Midbrain (tissue), 1 donor: Measurements from ENCODE around the gene TMEM222.

Source experiments
- DNase-seq: peaks from one replicate; lab custom pipeline; 2025; lab: John Stamatoyannopoulos, UW

TMEM222 gene

DNA sequence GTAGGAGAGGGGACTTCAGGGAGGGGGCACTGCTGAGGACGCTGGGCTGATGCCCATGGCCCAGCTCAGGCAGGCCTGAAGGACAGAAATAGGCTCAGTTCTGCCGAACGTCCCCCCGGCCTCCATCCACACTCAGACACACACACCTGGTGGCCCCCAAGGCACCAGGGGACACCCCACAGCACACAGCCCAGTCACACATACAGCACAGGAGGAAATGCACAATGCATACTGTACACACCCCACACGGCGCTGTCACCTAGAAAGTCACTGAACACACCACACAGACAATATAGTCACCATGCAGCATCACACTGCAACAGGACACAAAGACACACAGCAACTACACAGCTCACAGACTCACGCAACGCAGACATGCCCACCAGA, 20.4 kb downstream of the TMEM222 start:
- DNase-seq = no peak

DNA sequence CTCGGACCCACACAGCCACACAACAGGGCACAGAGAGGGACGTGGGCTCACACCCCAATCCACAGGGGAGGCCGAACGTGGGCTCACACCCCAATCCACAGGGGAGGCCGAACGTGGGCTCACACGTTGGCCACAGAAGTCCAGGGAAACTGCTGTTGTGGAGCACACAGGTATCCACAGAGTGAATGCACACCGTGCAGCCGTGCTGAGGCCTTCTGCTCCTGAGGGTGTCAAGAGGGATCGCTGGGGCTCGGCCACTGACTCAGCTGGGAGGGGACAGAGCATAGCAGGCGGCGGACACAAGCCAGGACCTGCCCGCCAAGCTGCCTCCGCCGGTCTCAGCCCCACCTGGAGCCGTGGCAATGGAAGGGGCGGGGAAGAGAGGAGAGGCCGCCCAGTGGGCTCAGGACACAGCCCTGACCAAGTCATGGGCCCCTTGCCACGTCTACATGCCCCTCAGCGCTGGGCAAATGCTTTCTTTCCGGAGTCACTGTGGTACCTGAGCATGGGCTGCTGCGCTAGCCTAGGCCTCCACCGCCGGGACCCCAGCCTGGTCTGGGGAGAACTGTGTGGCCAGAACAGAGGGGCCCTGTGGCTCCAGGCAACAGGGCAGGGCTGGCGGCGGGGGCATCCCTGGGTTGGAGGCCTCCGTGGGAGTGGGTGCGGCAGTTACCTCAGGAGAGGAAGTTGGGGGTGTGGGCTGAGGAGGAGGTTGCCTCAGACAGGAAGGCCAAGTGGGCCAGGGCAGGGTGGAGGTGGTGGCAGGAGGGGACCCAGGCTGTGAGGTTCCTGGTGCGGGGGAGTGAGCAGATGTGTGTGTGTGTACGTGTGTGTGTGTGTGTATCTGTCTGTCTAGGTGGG, 21.0 kb downstream of the TMEM222 start:
- DNase-seq = no peak

DNA sequence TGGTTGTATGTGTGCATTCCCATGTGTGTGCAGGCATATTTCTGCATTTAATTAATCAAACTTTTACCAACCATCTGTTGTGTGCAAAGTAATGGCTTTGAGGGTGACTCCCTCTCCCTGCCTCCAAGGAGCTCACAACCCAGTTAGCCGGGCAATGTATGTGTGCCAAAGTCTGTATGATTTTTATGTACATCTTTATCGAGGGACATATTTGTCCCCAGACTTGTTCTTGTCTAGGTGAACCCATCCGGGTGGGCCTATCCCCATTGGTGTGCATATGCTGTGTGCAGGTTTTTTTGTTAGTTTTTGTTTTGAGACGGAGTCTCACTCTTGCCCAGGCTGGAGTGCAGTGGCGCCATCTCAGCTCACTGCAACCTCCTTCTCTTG, 21.7 kb downstream of the TMEM222 start:
- DNase-seq = no peak

DNA sequence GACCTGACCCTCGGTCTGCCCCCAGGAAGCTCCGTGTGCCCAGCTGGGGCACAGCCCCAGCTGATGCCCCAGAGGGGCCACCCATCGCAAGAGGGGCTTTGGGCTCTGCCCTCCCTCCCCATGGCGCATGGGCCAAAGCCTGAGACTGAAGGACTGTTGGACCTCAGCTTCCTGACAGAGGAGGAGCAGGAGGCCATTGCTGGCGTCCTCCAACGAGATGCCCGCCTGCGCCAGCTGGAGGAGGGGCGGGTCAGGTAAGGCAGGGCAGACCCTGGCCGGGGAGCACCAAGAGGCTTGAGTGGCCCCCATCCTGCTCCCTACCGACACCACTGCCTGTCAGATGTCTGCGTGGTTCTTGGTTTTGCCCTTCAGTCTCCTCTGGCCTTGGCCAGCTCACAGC, 23.3 kb downstream of the TMEM222 start:
- DNase-seq = no peak

DNA sequence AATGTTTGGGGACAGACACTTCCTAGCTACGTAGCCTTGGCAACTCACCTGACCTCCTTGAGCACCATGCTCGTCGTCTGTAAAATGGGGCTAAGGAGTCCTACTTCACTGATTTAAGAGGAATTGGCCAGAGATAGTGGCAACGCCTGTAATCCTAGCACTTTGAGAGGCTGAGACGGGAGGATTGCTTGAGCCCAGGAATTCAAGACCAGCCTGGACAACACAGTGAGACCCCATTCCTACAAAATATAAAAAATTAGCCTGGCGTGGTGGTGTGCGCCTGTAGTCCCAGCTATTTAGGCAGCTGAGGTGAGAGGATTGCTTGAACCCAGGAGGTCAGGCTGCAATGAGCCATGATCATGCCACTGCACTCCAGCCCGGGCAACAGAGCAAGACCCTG, 24.4 kb downstream of the TMEM222 start:
- DNase-seq = no peak

DNA sequence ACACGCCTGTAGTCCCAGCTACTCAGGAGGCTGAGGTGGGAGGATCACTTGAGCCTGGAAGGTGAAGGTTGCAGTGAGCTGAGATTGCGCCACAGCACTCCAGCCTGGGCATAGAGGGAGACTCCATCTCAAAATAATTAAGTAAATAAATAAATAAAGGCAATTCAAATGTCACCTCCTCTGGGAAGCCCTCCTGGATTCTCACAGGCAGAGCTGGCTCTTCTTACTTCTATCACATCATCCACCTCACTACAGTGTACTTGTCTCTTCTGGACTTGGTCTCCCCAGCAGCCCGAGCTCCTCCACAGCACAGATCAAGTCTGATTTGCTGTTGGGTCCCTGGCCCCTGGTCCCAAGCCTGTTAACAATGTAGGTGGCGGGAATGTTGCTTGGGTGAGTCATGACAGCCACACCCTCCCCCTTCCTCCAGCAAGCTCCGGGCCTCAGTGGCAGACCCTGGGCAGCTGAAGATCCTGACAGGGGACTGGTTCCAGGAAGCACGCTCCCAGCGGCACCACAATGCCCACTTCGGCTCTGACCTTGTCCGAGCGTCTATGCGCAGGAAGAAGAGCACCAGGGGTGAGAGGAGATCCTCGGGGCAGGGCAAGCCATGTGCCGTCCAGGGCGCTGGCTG, 25.1 kb downstream of the TMEM222 start:
- DNase-seq = no peak

DNA sequence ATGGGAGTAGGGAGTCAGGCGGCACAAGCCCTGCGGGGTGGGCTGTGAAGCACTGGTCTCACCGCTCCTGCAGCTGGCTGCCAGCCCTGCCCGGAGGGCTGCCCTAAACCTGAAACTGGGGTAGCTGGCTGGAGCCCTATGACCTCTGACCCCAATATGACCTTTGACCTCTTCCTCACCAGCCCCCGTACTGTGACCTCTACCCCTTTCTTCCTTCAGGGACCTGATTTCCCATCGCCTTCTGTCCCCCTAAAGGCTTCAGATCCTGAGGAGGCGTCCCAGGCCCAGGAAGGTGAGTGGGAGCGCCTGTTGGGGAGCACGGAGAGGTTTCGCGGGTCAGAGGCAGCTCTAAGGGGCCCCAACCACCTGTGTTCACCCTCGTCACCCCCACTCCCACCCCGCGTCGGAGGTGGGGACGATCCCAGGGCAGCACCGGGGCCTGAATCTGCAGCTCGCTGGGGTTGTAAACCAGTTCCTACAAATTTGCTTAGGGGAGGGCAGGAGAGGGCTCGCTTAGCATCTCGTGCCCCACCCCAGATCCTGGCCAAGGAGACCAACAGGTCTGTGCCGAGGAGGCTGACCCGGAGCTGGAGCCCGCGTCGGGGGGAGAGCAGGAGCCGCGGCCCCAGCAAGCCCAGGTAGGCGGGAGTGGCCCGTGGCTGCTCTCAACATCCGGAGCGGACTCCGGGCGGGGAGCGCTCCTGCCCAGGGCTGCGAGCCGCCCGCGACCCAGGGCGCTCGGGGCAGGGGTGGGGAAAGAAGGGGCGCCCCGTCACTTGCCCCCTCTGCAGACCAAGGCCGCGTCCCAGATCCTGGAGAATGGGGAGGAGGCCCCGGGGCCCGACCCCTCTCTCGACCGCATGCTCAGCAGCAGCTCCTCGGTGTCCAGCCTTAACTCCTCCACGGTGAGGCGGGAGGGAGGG, 27.2 kb downstream of the TMEM222 start:
- no peak for DNase-seq

DNA sequence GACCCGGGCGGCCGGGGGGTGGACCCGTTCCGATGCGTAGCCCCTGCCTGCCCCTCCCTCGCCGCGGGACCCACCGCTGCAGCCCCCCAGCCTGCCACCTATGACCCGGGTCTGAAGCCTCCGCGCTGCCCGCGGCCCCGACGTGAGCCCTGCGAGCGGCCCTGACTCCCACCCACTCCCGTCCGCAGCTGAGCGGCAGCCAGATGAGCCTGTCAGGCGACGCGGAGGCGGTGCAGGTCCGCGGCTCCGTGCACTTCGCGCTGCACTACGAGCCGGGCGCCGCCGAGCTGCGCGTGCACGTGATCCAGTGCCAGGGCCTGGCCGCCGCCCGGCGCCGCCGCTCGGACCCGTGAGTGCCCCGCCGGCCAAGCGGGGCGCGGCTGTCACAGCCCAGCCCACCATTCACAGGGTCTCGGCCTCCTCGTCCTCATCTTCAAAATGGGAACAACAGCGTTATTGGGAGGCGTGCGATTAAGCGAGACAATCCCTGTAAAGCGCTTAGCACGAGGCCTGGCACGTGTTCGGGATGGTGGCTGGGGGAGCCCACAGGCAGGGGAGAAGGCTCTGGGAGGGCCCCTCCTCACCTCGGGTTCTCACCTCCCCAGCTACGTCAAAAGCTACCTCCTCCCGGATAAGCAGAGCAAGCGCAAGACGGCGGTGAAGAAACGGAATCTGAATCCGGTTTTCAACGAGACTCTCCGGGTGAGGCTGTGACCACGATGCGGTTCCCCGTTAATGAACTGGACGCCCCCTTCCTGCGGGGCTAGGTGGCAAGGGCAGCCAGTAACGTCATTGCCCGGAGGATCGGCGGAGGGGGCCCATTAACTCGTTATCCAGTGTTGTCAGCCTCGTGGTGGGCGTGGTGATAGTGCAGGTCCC, 28.1 kb downstream of the TMEM222 start:
- no peak for DNase-seq

DNA sequence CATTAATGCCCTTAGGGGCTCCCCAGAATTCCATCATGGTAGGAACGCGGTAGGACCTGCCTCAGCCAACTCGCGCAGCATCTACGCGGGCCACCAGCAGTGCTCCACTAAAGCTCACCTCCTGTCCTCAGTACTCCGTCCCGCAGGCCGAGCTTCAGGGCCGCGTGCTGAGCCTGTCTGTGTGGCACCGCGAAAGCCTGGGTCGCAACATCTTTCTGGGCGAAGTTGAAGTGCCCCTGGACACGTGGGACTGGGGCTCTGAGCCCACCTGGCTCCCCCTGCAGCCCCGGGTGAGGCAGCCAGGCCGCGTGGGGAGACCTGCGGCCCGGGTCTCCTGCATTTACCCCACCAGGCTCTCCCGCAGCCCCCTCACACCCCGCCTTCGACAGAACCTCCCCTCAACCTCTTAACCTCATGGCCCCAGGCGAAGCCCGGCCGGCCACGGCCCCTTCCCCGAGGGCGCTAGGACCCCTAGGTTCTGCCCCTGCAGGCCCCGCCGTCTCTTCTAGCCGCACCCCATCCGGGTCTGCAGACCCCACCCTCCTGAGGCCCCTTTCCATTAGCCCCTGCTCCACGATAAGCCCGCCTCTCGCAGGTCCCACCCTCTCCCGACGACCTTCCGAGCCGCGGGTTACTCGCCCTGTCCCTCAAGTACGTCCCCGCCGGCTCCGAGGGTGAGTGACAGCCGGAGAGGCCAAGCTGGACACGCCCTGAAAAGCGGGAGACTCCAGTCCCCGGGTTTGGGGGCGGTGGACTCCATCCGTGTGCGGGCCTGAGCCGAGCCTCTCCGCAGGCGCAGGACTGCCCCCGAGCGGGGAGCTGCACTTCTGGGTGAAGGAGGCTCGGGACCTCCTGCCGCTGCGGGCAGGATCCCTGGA, 28.9 kb downstream of the TMEM222 start:
- no peak for DNase-seq

DNA sequence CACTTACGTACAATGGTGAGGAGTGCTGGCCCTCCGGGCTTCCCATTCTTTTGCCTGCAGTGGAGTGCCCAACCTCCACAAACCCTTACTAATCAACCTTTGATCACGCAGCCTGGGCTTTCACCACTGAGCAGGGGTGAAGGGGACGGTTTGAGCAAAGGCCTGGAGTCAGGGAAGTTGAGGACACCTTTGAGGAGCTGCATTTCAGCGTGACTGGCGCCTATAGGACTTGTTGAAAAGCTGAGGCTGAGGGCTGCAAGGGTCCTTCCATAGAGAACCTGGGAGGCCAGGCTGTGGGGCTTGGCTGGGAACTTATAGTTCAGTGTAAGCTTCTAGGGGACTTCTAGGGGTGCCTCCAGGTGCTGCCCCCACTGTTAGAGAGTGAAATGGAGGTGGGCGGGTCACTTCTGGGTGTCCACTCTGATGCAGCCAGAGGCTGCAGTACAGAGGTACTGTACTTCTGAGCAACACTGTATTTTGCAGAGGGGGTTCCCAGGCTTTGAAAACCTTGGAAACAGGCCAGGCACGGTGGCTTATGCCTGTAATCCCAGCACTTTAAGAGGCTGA, 29.7 kb downstream of the TMEM222 start:
- no peak for DNase-seq

DNA sequence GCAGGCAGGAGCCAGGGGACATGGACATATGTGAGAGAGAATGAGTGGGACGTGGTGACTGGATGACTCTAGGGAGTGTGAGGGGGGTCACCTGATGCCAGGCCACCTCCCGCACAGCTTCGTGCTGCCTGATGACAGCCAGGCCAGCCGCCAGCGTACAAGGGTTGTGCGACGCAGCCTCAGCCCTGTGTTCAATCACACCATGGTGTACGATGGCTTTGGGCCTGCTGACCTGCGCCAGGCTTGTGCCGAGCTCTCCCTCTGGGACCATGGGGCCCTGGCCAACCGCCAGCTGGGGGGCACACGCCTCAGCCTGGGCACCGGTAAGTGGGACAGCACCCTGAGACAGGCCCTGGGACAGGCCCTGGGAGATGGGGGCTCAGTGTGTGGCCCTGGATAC, 31.2 kb downstream of the TMEM222 start:
- no peak for DNase-seq

DNA sequence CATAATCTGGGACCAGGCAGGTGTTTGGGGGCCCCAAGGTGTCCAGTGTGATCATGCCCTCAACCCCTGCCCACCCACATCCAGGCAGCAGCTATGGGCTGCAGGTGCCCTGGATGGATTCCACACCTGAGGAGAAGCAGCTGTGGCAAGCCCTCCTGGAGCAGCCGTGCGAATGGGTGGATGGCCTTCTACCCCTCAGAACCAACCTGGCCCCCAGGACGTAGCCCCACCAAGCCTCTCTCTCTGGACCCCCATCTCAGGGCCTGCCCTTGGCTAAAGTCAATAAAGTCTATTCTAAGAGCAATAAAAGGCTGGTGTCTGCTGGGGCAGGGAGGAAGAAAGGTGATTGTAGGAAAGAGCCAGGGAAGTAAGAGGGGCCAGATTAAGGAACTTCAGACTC, 31.7 kb downstream of the TMEM222 start:
- DNase-seq = no peak

DNA sequence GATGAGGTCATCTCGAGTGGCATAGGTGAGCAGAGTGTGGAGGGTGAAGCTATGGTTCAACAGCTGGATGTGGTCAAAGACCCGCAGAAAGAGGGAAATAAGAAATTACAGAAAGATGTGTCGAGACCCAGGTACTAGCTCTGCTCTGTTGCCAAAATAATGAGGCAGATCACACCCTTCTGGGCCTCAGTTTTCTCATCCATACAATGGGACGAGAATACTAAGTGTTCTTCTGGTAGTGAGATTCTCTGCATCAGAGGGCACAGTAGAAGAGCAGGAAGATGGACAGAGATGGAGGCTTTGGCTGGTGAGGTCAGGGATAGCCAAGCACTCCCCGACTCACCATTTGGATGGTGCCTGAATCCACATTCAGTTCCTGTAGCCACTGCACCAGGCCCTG, 33.7 kb downstream of the TMEM222 start:
- no peak for DNase-seq

DNA sequence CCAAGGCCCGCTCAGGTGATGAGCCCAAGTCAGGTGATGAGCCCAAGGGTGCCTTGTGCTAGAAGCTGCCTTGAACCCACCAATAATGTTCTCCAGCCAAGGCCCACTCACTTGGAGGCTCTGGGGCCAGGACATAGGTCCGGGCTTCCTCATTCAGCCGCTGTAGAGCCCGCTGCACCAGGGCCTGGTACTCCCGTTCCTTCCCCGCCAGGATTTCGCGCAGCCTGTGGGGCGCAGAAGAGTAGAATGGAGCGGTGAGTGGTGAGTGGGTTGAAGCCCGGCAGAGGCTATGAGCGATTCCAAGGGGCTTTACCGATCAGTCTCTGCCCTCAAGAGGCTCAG, 34.3 kb downstream of the TMEM222 start:
- DNase-seq = no peak

DNA sequence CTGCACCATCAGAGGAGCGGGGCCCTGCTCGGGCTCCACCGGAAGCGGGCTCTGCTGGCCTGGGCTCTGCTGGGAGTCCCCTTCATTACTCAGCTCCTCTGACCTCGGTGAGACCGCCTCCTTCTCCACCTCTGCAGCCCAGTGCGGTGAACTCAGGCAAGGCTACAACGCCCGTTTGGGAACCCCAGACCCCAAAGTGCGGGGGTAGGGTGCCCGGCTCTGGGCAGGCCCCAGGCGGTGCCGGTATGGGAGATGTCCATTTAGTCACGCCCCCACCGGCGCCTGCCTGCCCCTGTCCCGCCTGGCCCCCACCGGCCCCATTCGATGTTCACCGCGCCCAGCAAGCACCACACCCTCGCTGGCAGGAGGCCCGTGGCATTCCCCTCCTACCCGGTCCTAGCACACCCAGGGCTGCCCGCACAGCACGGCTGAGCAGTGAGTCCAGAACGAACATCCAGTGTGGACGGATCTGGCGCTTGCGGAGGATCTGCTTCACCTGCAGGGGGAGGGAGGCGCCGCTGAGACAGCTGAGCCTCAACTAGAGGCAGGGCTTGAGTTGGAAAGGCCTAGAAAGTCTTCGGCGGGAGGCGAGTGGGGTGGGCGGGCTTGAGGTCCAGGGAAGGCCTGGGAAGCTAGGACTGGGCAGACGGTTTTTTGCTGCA, 34.8 kb downstream of the TMEM222 start:
- DNase-seq = no peak

DNA sequence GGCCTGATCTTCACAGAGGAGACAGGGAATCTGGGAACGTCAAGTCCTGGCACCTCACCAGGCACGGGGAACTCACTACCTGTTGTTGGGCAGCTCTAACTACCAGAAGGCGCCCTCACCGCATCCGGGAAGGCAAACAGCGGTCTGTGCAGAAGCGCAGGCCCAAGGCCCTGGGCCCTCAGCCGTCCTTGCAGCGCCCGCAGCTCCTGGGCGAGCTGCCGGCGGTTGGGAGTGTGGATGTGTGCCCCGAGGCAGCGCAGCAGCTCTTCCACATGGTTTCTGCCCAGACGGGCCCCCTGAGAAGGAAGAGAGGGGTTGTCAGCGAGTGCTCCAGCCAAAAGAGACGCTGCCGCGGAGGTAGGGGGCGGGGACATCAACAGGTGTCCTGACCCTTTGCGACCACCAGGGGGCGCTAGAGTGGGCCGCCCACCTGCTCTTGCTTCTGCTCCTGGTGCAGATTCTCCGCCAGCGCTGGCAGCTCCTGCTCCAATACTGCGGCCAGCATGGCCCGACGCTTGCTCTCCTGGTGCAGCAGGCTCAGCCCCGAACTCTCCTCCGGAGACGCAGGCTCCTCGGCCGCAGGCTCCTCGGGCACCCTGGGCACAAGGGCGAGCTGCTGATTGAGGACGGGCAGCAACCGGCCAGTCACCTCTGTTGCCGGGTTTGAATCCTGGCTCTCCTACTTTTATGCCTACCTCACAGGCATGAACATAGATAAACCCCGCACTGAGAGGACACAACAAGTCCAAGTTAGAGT, 35.5 kb downstream of the TMEM222 start:
- peak; percentile 28 for DNase-seq

DNA sequence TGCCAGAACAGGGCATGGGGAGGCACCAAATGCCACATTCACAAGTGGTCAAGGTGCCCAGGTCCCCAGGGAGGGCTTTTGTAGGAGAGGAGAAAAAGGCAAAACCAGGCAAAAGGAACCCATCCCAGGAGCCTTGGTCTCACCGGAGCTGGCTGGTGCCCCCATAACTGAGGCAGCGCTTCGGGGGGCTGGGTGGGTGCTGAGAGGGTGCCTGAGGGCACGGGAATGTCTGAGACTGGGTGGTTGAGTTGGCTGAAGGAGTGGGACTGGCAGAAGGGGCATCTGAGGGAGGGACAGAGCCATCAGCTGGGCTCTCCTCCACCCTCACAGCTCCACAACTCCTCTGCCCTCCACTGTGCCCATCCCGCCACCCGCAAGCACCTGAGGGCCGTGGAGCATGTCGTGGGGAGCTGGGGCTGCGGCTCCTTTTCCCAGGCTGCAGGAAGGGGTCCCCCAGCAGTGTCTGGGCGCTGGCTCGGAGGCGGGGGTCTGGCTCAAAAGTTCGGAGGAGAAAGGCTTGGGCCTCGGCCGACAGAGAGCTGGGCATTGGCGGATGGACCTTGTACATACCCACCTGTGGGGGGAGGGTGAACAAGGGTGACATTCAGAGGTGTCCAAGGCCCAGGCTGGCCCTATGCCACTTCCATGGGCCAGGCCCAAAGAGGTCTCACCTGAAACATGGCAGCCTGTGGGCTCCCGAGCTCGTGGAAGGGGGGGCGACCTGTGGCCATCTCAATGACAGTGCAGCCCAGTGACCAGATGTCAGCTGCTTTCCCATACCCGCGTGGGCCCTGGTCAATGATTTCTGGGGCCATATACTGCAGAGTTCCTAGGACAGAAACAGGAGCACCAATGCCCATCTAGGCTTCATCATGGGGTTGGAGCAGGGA, 36.3 kb downstream of the TMEM222 start:
- no peak for DNase-seq

DNA sequence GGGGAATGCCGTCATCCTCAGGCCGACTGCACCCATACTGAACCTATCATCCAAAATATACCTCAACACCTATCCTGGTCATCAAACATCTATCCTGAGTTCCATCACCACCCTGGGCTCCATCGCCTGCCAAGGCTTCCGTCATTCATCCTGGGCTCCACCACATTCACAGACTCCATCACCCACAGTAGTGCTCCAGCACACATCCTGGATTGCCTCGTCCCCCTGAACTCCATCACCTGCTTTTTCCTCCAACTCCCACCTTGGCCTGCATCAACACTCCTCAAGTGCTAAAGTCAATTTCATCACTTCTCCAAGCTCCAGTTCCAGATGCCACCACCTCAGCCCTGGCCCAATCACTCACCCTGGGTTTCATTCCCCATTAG, 37.0 kb downstream of the TMEM222 start:
- DNase-seq = no peak
